ENCODE results near the gene LRP8.

The LRP8 gene

DNA sequence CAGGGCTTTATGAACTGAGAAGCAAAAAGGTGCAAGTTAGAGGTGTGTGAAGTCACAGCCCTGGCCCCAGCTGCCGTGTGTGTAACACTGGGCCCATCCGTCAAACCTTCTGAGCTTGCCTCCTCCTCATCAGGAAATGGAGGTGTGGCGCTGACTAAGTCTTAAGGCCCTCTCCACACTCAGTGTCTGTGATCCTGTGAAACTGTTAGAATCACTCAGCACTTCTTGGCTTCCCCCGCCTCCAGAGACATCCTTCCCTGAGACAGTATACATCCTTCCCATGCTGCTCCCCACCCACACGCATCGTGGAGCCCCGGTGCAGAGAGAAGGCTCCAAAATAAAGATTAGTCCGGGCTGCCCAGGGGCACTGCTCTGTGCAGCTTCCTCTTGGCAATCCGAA lies 33.3 kb downstream of the LRP8 start:
- FAIRE-seq, result no peak
- no peak for DNase-seq (ENCODE audit: insufficient read length, low spot score)
- TF ChIP-seq POLR2A (IDR thresholded peaks at IDR 0.05; ENCODE audit: low read depth, low read length), result no peak

DNA sequence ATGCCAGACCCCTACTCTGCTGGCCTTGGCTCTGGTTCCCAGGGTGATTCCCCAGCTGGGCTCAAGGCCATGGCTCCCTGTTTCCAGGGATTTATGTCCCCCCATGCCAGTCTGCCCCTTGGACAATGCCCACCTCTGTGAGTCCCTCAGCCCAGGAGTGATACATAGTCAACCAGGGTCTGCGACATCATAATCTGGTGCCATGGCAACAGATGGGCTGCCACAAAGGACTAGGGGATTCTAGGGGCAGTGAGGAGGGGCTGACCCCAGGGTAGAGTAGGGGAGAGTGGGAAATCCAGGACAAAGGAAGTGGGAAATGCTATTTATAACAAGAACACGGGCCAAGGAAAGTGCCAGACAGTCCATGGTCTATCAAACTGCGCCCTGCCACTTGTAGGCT lies 33.8 kb downstream of the LRP8 start:
- no peak for DNase-seq (ENCODE audit: insufficient read length, low spot score)
- TF ChIP-seq TAF1 (IDR thresholded peaks at IDR 0.05; ENCODE audit: low read depth, low read length) (no peak), POU2F2 (IDR thresholded peaks at IDR 0.05; ENCODE audit: low read depth, low read length) (no peak), POLR2A (IDR thresholded peaks at IDR 0.05; ENCODE audit: low read depth, low read length) (no peak), POLR2AphosphoS5 (IDR thresholded peaks at IDR 0.05; ENCODE audit: low read depth, low read length) (no peak), PAX5 (IDR thresholded peaks at IDR 0.05; ENCODE audit: insufficient read depth, low read length, severe bottlenecking) (no peak), SPI1 (IDR thresholded peaks at IDR 0.05; ENCODE audit: low read depth, low read length) (no peak)
- no peak for FAIRE-seq

DNA sequence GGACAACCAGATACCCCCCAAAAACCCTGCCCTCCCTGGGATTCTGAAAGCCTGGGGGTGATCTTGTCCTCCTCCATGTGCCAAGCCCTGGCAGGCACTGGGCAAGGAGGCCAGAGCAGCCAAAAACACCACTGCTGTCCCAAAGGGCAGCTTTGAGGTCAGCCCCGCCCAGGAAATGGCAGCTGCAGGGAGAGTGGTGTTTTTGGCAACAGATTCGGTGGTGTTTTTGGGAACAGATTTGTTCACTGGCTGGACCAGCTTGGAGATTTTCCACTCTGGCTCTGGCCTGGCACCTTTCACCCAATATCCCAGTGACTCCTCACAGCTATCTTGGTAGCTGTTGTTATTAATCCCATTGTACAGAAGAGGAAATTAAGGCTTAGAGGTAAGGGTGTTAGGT lies 34.7 kb downstream of the LRP8 start:
- DNase-seq (ENCODE audit: insufficient read length, low spot score), result no peak
- no peak for FAIRE-seq
- TF ChIP-seq SPI1 (IDR thresholded peaks at IDR 0.05; ENCODE audit: low read depth, low read length) (no peak), POU2F2 (IDR thresholded peaks at IDR 0.05; ENCODE audit: low read depth, low read length) (no peak), POLR2AphosphoS5 (IDR thresholded peaks at IDR 0.05; ENCODE audit: low read depth, low read length) (no peak), TAF1 (IDR thresholded peaks at IDR 0.05; ENCODE audit: low read depth, low read length) (no peak)

DNA sequence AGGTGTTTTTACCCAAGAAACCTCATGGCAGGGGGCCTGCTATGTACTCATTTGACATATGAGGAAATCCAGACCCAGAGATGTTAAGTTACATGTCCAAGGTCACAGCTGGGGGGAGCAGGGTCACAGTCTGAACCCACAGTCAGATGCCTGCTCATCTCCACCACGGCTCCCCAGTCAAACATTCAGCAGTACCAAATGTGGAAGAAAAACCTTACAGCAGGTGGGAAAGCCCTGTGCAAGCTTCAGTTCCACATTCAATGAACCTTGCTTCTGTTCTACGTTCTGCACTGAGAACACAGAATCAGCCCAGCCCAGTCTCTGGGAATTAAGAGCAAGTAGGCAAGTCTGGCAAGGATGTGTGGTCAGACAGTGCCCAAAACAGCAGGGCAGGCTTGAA lies 35.2 kb downstream of the LRP8 start:
- peak; percentile 90 for FAIRE-seq
- DNase-seq (ENCODE audit: insufficient read length, low spot score), result no peak
- TF ChIP-seq POU2F2 (IDR thresholded peaks at IDR 0.05; ENCODE audit: low read depth, low read length), result no peak
- peak; percentile 80 for TF ChIP-seq SPI1 (IDR thresholded peaks at IDR 0.05; ENCODE audit: low read depth, low read length)

DNA sequence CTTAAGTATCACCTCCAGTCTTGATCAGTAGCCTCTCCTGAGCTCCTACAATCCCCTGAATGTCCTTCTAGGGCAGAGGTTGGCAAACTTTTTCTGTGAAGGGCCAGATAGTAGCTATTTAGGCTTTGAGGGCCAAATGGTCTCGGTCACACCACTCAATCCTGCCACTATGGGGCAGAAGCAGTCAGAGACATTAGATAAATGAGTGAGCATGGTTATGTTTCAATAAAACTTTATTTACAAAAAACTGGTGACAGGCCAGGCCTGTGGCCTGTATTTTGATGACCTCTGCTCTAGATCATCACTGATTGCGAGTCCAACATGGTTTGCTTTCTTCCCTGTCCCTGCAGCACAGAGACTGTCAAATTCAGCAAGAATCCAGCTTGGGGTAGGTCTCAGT lies 36.3 kb downstream of the LRP8 start:
- FAIRE-seq (peak; percentile 55), DNase-seq (ENCODE audit: insufficient read length, low spot score) (no peak)
- TF ChIP-seq POU2F2 (IDR thresholded peaks at IDR 0.05; ENCODE audit: low read depth, low read length), result no peak
- TF ChIP-seq PAX5 (IDR thresholded peaks at IDR 0.05; ENCODE audit: insufficient read depth, low read length, severe bottlenecking), result no peak
- no peak for TF ChIP-seq POLR2A (IDR thresholded peaks at IDR 0.05; ENCODE audit: low read depth, low read length)
- TF ChIP-seq POLR2AphosphoS5 (IDR thresholded peaks at IDR 0.05; ENCODE audit: low read depth, low read length), result no peak
- TF ChIP-seq TAF1 (IDR thresholded peaks at IDR 0.05; ENCODE audit: low read depth, low read length), result no peak
- TF ChIP-seq SPI1 (IDR thresholded peaks at IDR 0.05; ENCODE audit: low read depth, low read length), result no peak

DNA sequence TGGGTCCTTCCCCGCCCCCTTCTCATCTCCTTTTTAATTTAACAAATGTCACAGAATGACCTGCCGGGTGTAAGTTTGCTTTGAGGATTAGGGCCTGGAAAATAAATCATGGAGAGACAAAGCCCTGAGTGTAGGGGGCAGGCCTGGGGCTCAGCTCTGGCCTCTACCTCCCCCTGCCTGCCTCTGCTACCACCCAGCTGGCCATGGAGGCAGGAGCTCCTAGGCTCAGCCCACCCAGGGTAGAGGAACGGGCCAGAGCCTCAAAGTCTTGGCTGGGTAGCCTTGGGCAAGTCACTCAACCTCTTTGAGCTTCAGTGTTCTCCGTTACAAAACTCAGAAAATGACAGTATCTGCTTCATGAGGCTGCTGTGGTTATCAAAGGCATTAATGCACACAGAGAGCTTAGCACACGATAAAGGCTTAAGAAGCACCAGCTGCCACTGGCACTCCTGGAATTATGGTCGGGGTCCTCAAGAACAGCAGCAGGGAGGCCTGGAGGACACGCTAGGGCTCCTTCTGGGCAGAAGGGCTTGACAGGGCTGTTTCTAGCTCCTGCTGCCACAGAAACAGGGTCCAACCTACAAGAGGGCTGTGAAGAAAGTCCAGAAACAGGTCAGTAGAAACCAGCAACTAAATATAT lies 39.0 kb downstream of the LRP8 start:
- TF ChIP-seq TAF1 (IDR thresholded peaks at IDR 0.05; ENCODE audit: low read depth, low read length) (no peak), POU2F2 (IDR thresholded peaks at IDR 0.05; ENCODE audit: low read depth, low read length) (no peak), PAX5 (IDR thresholded peaks at IDR 0.05; ENCODE audit: insufficient read depth, low read length, severe bottlenecking) (no peak), SPI1 (IDR thresholded peaks at IDR 0.05; ENCODE audit: low read depth, low read length) (no peak), POLR2AphosphoS5 (IDR thresholded peaks at IDR 0.05; ENCODE audit: low read depth, low read length) (no peak), POLR2A (IDR thresholded peaks at IDR 0.05; ENCODE audit: low read depth, low read length) (no peak)
- DNase-seq (ENCODE audit: insufficient read length, low spot score) (no peak), FAIRE-seq (no peak)

DNA sequence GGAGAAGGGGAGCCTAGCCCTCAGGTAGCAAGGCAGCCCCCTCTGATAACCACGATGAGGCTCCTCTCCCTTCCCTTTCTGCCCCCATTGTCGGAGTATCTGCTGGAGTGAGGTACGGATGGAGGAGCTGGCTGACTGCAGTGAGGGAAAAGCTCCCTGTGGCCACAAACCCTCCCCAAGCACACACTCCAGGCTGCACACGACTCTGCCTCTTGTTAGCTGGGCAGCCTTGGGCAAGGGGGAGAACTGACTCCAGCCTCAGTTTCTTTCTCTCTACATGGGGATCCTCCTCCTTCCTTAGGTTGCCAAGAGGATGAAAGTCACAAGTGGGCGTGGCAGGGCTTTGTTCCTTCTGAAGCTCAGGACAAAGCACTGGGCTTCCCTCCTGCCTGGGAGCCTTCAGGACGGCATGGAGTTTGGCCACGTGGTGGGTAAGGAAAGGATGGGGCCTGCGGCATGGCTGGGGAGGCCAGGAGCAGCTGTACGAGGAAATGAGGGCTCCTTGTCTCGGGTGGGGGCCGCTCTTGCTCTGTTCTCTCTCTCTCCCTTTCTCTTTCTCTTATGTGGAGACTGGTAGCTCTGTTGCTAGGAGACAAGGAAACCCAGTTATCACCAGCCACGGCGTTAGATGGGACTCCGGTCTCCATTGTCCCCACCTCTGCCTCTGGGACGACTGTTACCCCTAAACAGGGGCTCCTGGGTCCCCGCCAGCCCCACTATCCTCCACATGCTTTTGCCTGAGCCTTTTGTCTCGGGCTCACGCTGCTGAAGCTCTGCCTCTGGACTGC lies 39.7 kb downstream of the LRP8 start:
- FAIRE-seq, result no peak
- TF ChIP-seq SPI1 (IDR thresholded peaks at IDR 0.05; ENCODE audit: low read depth, low read length) (no peak), PAX5 (IDR thresholded peaks at IDR 0.05; ENCODE audit: insufficient read depth, low read length, severe bottlenecking) (no peak), POLR2A (IDR thresholded peaks at IDR 0.05; ENCODE audit: low read depth, low read length) (no peak), TAF1 (IDR thresholded peaks at IDR 0.05; ENCODE audit: low read depth, low read length) (no peak), POU2F2 (IDR thresholded peaks at IDR 0.05; ENCODE audit: low read depth, low read length) (no peak), POLR2AphosphoS5 (IDR thresholded peaks at IDR 0.05; ENCODE audit: low read depth, low read length) (no peak)
- no peak for DNase-seq (ENCODE audit: insufficient read length, low spot score)

DNA sequence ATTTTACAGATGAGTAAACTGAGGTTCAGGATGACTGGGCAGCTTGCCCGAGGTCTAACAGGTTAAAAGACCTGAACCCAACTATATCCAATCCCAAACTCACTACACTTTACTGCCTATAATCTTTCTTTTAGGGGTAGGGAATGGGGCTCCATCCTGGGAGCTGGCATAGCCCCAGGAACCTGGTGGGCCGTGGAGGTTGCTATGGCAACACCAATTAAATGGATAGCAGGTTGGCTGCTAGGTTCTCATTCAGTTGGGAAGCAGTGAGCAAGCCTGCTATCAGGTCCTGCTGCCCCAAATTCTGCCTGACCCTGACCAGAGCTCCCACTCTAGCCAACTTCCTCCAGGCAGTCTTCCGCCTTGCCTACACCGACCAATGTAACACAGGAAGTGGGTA lies 40.9 kb downstream of the LRP8 start:
- no peak for FAIRE-seq
- DNase-seq (ENCODE audit: insufficient read length, low spot score), result no peak
- TF ChIP-seq POLR2A (IDR thresholded peaks at IDR 0.05; ENCODE audit: low read depth, low read length) (no peak), POU2F2 (IDR thresholded peaks at IDR 0.05; ENCODE audit: low read depth, low read length) (no peak), POLR2AphosphoS5 (IDR thresholded peaks at IDR 0.05; ENCODE audit: low read depth, low read length) (no peak), PAX5 (IDR thresholded peaks at IDR 0.05; ENCODE audit: insufficient read depth, low read length, severe bottlenecking) (no peak), SPI1 (IDR thresholded peaks at IDR 0.05; ENCODE audit: low read depth, low read length) (no peak), TAF1 (IDR thresholded peaks at IDR 0.05; ENCODE audit: low read depth, low read length) (no peak)

DNA sequence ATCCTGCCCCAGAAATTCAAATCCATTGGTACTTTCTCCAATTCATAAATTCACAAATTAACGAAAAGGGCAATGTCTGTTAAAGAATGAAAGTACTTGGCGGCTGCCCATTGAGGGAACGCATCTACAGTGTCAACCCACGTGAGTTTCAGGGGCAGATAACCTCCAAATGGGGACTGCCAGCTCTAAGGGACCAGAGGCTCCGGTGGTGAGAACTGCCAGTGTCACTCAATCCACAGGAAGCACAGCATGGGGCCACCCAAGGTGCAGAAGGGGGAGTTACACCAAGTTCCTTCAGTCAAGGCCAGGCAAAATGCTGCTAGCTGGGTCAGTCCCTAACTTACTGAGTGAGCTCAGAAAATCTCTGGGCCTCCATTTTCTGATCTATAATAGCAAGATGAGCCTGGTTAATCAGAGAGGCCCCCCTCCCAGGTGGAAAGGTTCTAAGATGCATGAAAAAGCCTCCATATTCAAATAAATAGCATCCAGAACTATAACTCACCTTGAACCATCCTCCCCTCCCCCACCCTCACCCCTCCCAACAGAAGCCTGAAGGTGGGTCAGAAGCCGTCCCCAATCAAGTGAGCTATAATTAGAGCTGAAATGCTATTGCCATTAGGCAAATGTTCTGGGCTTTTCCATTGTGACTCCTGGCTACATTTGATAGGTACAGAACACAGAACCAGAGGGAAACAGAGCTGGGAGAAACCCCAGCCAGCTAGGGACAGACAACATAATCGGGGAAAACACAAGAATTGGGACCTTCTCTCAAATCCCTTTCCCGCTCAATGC lies 41.7 kb downstream of the LRP8 start:
- TF ChIP-seq SPI1 (IDR thresholded peaks at IDR 0.05; ENCODE audit: low read depth, low read length) (no peak), PAX5 (IDR thresholded peaks at IDR 0.05; ENCODE audit: insufficient read depth, low read length, severe bottlenecking) (no peak)
- DNase-seq (ENCODE audit: insufficient read length, low spot score) (no peak), FAIRE-seq (no peak)

DNA sequence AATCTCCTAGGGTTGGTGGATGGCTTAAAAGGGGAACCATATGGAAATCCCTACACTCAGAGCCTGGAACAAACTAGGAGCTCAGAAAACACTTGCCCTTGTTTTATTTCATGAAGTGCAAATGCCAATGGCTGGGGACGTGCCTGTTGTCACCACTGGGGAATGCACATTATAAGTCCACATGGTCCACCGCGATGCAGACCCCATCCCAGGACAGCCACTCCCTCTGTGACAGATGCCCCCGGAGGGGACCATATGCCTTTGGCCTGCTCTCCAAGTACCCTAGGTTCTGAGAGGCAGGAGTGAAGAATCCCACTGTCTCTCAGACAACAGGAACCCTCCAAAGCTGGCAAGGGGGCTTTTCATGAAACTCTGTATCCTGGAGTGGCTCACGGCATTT lies 42.3 kb downstream of the LRP8 start:
- FAIRE-seq (no peak), DNase-seq (ENCODE audit: insufficient read length, low spot score) (no peak)
- TF ChIP-seq PAX5 (IDR thresholded peaks at IDR 0.05; ENCODE audit: insufficient read depth, low read length, severe bottlenecking) (no peak), POU2F2 (IDR thresholded peaks at IDR 0.05; ENCODE audit: low read depth, low read length) (no peak), POLR2AphosphoS5 (IDR thresholded peaks at IDR 0.05; ENCODE audit: low read depth, low read length) (no peak), TAF1 (IDR thresholded peaks at IDR 0.05; ENCODE audit: low read depth, low read length) (no peak), SPI1 (IDR thresholded peaks at IDR 0.05; ENCODE audit: low read depth, low read length) (no peak), POLR2A (IDR thresholded peaks at IDR 0.05; ENCODE audit: low read depth, low read length) (no peak)

Data from GM12891 (cell line).